ENCODE data around the gene RELB.

DNA sequence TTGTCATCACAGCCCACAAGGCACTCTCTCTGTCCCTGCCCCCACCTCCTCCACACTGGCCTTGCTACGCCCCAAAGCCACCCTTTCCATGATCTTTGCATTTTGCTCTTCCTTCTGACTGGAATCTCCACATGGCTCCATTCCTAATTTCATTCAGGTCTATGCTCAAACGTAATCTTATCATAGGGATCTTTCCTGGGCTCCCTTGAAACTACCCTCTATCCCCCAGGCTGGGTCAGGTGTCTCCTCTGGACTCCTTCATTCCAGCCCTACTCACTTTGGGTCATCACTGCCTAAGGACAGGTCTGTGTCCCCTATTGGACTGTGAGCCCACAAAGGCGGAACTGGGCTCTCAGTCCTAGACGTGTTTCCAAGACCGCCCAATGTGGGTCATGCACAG is 80.9 kb downstream of the RELB start:
- TF ChIP-seq EZH2 (IDR thresholded peaks at IDR 0.05; ENCODE audit: borderline replicate concordance, low read length): no peak
- TF ChIP-seq, protein P1, sequence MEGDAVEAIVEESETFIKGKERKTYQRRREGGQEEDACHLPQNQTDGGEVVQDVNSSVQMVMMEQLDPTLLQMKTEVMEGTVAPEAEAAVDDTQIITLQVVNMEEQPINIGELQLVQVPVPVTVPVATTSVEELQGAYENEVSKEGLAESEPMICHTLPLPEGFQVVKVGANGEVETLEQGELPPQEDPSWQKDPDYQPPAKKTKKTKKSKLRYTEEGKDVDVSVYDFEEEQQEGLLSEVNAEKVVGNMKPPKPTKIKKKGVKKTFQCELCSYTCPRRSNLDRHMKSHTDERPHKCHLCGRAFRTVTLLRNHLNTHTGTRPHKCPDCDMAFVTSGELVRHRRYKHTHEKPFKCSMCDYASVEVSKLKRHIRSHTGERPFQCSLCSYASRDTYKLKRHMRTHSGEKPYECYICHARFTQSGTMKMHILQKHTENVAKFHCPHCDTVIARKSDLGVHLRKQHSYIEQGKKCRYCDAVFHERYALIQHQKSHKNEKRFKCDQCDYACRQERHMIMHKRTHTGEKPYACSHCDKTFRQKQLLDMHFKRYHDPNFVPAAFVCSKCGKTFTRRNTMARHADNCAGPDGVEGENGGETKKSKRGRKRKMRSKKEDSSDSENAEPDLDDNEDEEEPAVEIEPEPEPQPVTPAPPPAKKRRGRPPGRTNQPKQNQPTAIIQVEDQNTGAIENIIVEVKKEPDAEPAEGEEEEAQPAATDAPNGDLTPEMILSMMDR (conservative IDR thresholded peaks at IDR 0.05 in 1 of 2, IDR thresholded peaks at IDR 0.05 in 1 of 2; ENCODE audit: extremely low read depth in 1 of 2, insufficient read depth in 1 of 2, low read depth in 1 of 2, low read length in 2 of 2): no peak

Data from mammary epithelial cell (primary cell).